A549 (cell line): ENCODE results near the gene CKS2.

ENCODE experiments used
- BHLHE40 ChIP-seq: IDR thresholded peaks from 2 replicates; pipeline ENCODE4 v1.6.1; 2012; ENCODE audit warnings: low read depth, low read length, inconsistent platforms
- CBX2 ChIP-seq: fragments of 200-600 bp; sonication (generic); IDR thresholded peaks from 2 replicates; pipeline ENCODE4 v1.6.1; 2016; ENCODE audit warnings: low read depth, mild to moderate bottlenecking, borderline replicate concordance
- POLR2A ChIP-seq: IDR thresholded peaks from 2 replicates; pipeline ENCODE4 v1.6.1; 2012; ENCODE audit warnings: mild to moderate bottlenecking, low read length
- RFX5 ChIP-seq: fragments of 450-650 bp; IDR thresholded peaks from 2 replicates; pipeline ENCODE4 v1.7.1; 2014; ENCODE audit warnings: antibody characterized with exemption, mild to moderate bottlenecking, moderate library complexity
- SMC3 ChIP-seq: fragments of >200 bp; sonication (Bioruptor Twin); formaldehyde crosslinking; IDR thresholded peaks from 3 replicates; pipeline ENCODE4 v1.6.1; 2018; ENCODE audit warnings: inconsistent platforms
- TF ChIP-seq, protein P1 (sequence below): fragments of >200 bp; sonication (Bioruptor Twin); formaldehyde crosslinking; IDR thresholded peaks from 3 replicates; pipeline ENCODE4 v1.5.1; 2016
- TF ChIP-seq, protein P2 (sequence below): fragments of 250-450 bp; sonication (Bioruptor Pico); IDR thresholded peaks from 2 replicates; pipeline ENCODE4 v1.5.0; 2021; ENCODE audit warnings: mild to moderate bottlenecking, moderate library complexity, borderline replicate concordance
- TF ChIP-seq, protein P3 (sequence below): IDR thresholded peaks from 2 replicates; pipeline ENCODE4 v1.6.1; 2012

DNA sequence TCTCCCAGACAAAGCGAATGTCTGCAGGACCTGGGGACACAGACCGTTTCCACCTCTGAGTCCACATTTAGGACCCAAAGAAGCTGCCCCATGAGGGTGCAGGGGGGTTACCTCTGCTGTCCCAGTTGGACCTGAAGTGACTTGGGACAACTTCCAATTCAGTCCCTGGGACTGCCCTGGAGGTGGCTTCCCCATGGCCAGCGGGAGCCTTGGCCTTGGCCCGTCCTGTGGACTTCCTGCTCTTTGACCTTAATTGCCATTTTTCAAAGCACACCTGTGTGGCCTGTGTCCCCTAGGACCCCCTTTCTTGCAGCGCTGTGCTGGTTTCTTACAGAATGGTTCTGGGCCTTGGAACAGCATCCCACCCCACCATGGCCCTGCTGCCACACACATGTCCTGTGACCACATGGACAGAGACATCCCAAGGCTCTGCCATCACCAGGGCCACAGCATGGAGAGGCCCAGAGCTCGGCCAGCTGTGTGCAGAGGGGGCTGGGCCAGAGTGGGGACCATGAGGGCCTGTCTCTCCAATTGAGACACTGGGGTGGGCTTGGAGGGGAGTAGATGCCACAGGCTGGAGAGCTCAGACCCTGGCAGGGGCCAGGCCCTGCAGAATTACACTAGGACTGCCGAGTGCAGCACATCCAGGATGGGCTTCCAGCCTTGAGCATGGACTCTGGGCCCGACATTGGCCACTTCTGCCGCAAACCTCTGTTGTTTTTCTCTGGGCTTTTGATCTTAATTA lies 53.1 kb downstream of the CKS2 start:
- TF ChIP-seq CBX2 (no peak), POLR2A (no peak), RFX5 (no peak), SMC3 (no peak), BHLHE40 (no peak)
- TF ChIP-seq, protein P1, sequence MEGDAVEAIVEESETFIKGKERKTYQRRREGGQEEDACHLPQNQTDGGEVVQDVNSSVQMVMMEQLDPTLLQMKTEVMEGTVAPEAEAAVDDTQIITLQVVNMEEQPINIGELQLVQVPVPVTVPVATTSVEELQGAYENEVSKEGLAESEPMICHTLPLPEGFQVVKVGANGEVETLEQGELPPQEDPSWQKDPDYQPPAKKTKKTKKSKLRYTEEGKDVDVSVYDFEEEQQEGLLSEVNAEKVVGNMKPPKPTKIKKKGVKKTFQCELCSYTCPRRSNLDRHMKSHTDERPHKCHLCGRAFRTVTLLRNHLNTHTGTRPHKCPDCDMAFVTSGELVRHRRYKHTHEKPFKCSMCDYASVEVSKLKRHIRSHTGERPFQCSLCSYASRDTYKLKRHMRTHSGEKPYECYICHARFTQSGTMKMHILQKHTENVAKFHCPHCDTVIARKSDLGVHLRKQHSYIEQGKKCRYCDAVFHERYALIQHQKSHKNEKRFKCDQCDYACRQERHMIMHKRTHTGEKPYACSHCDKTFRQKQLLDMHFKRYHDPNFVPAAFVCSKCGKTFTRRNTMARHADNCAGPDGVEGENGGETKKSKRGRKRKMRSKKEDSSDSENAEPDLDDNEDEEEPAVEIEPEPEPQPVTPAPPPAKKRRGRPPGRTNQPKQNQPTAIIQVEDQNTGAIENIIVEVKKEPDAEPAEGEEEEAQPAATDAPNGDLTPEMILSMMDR, result no peak
- TF ChIP-seq, protein P2, sequence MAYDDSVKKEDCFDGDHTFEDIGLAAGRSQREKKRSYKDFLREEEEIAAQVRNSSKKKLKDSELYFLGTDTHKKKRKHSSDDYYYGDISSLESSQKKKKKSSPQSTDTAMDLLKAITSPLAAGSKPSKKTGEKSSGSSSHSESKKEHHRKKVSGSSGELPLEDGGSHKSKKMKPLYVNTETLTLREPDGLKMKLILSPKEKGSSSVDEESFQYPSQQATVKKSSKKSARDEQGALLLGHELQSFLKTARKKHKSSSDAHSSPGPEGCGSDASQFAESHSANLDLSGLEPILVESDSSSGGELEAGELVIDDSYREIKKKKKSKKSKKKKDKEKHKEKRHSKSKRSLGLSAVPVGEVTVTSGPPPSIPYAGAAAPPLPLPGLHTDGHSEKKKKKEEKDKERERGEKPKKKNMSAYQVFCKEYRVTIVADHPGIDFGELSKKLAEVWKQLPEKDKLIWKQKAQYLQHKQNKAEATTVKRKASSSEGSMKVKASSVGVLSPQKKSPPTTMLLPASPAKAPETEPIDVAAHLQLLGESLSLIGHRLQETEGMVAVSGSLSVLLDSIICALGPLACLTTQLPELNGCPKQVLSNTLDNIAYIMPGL, result no peak
- TF ChIP-seq, protein P3, sequence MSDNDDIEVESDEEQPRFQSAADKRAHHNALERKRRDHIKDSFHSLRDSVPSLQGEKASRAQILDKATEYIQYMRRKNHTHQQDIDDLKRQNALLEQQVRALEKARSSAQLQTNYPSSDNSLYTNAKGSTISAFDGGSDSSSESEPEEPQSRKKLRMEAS, result no peak
